Measurements from ENCODE around the gene FBXL4.

GRCh38 chr6:98986071-98986615, 38.4 kb upstream of the FBXL4 start:
- TF ChIP-seq, protein P1, sequence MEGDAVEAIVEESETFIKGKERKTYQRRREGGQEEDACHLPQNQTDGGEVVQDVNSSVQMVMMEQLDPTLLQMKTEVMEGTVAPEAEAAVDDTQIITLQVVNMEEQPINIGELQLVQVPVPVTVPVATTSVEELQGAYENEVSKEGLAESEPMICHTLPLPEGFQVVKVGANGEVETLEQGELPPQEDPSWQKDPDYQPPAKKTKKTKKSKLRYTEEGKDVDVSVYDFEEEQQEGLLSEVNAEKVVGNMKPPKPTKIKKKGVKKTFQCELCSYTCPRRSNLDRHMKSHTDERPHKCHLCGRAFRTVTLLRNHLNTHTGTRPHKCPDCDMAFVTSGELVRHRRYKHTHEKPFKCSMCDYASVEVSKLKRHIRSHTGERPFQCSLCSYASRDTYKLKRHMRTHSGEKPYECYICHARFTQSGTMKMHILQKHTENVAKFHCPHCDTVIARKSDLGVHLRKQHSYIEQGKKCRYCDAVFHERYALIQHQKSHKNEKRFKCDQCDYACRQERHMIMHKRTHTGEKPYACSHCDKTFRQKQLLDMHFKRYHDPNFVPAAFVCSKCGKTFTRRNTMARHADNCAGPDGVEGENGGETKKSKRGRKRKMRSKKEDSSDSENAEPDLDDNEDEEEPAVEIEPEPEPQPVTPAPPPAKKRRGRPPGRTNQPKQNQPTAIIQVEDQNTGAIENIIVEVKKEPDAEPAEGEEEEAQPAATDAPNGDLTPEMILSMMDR (IDR thresholded peaks at IDR 0.05) = no peak
- no peak for TF ChIP-seq POLR2A (IDR thresholded peaks at IDR 0.05)
- TF ChIP-seq POLR2AphosphoS5 (IDR thresholded peaks at IDR 0.05) = no peak
- no peak for TF ChIP-seq EP300 (IDR thresholded peaks at IDR 0.05)
